Upper lobe of left lung (tissue), 6 donors: ENCODE measurements around the gene RHBDL1. TPM values are rescaled to one million over a fixed set of nuclear protein-coding genes. Genes with fewer than 3 reads are reported as not detected.
"Not testable (repeated sequence)": the region's sequence is repeated elsewhere in the genome, so short reads cannot be mapped to it uniquely, and the experiment has no call there.

Experiments used
- ATAC-seq, 2 donors: fragments of 200-7000 bp; cut with Tn5 transposase; one replicate each; pipeline ENCODE4 v1.9.1; 2022; ENCODE audit warnings: mild to moderate bottlenecking in 2 of 2, moderate library complexity in 2 of 2; ENCODE audit not compliant: low FRiP score in 2 of 2
- DNase-seq, 2 donors: peaks; one replicate each; pipeline ENCODE4 v3.0.0-alpha.2; 2019 to 2020
- H3K27ac ChIP-seq, 4 donors: fragments of 200-600 bp; sonication (generic); one replicate each; pipeline ENCODE4 v1.5.1; 2016 to 2019
- H3K27me3 ChIP-seq, 4 donors: fragments of 200-600 bp; sonication (generic); one replicate each; pipeline ENCODE4 v1.5.1; 2017 to 2019
- H3K36me3 ChIP-seq, 4 donors: fragments of 200-600 bp; sonication (generic); one replicate each; pipeline ENCODE4 v1.5.1; 2016 to 2019
- H3K4me1 ChIP-seq, 4 donors: fragments of 200-600 bp; sonication (generic); one replicate each; pipeline ENCODE4 v1.5.1; 2018 to 2019
- H3K4me3 ChIP-seq, 4 donors: fragments of 200-600 bp; sonication (generic); one replicate each; pipeline ENCODE4 v1.5.1; 2017 to 2019; ENCODE audit warnings: mild to moderate bottlenecking in 2 of 4, moderate library complexity in 1 of 4
- H3K9me3 ChIP-seq, 4 donors: fragments of 200-600 bp; sonication (generic); one replicate each; pipeline ENCODE4 v1.5.1; 2018 to 2019
- EP300 ChIP-seq, 4 donors: sonication (generic); formaldehyde crosslinking; IDR thresholded peaks; one replicate each; pipeline ENCODE4 v1.5.1; 2017; ENCODE audit warnings: antibody characterized with exemption in 4 of 4, control low read depth in 2 of 4
- POLR2A ChIP-seq, 4 donors: fragments of 450-650 bp; IDR thresholded peaks; one replicate each; pipeline ENCODE4 v1.5.1; 2016 to 2017; ENCODE audit warnings: antibody characterized with exemption in 4 of 4, mild to moderate bottlenecking in 2 of 4
- POLR2AphosphoS5 ChIP-seq, 2 donors: sonication (generic); formaldehyde crosslinking; IDR thresholded peaks; one replicate each; pipeline ENCODE4 v1.5.1; 2017; ENCODE audit warnings: antibody characterized with exemption in 2 of 2
- WGBS, 2 donors: methylation state at CpG; one replicate each; pipeline ENCODE4 v1.1.5; 2017 to 2018; 5-methylcytosine and 5-hydroxymethylcytosine counted together
- total RNA-seq, 6 donors: library from RNA; depleted of rRNA in 4 of 6; stranded (reverse); fragments of >200 nt in 4 of 6; gene quantifications; one replicate each; pipeline versions ENCODE4 v1.1.0 to v1.2.1, GENCODE V29; 2016 to 2021
- TF ChIP-seq, protein P1 (sequence below), 6 experiments: fragments of 450-650 bp in 4 of 6; fragments of 200-600 bp in 2 of 6; sonication (generic) in 2 of 6; IDR thresholded peaks; one replicate each; pipeline ENCODE4 v1.5.1; 2016 to 2019; ENCODE audit warnings: antibody characterized with exemption in 6 of 6
- donor health status: DM: no; HTN: no; CAD: no; lungs with moderate emphysema.
- donor health status: DM: no; HTN: yes; CAD: no; lungs with severe emphysema.

Gene RHBDL1
- total RNA-seq, 6 donors from 2014 or later, result 0.59 to 2.1 (median 0.76) TPM; not detected in 1

DNA sequence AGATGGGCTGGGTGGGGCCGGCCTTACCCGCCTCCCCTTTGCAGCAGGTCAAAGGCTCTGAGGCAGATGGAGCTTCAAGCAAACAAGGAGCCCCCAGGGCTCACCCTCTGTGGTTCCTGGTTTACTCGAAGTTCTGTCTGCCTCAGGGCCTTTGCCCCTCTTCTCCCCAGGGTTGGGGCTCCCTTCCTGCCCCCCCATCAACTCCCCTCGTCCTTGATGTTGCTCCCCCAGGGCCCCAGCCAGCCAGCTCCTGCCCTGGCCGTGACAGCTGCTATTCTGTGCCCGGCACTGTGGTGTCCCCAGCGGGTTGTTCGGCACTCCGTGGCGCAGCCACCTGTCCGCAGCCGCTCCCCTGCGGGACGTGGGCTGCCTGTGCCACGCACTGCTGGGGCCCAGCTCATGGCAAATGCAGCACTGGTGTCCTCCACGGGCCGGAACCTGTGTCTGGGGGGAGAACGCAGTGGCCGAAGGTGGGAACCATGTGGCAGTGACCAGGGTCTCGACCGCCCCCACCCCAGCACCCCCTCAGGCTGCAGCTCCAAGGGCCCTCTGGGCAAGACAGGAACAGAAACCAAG is 35.1 kb downstream of the RHBDL1 start:
- peaks cover 5 to 48% (median 24%) of the 10 kb centered on the region in 4 donors for H3K27me3 ChIP-seq
- H3K36me3 ChIP-seq, result no peaks in the 10 kb centered on the region
- ATAC-seq, result no peak
- DNase-seq, result peak in 1 of 2 donors; percentile 77
- no peak overlapping the region for H3K27ac ChIP-seq
- H3K4me3 ChIP-seq, result no peak overlapping the region
- no peaks in the 10 kb centered on the region for H3K9me3 ChIP-seq
- H3K4me1 ChIP-seq, result peaks cover 13 to 30% (median 17%) of the 10 kb centered on the region in 4 donors
- WGBS, 2 donors, result 79% methylated on average over 20 of the region's 21 CpGs; no CpG with 5 or more reads in 1 of the 2 donors
- TF ChIP-seq, protein P1, sequence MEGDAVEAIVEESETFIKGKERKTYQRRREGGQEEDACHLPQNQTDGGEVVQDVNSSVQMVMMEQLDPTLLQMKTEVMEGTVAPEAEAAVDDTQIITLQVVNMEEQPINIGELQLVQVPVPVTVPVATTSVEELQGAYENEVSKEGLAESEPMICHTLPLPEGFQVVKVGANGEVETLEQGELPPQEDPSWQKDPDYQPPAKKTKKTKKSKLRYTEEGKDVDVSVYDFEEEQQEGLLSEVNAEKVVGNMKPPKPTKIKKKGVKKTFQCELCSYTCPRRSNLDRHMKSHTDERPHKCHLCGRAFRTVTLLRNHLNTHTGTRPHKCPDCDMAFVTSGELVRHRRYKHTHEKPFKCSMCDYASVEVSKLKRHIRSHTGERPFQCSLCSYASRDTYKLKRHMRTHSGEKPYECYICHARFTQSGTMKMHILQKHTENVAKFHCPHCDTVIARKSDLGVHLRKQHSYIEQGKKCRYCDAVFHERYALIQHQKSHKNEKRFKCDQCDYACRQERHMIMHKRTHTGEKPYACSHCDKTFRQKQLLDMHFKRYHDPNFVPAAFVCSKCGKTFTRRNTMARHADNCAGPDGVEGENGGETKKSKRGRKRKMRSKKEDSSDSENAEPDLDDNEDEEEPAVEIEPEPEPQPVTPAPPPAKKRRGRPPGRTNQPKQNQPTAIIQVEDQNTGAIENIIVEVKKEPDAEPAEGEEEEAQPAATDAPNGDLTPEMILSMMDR (IDR thresholded peaks at IDR 0.05), result no peak
- TF ChIP-seq POLR2AphosphoS5 (IDR thresholded peaks at IDR 0.05), result no peak
- TF ChIP-seq POLR2A (IDR thresholded peaks at IDR 0.05), result no peak
- no peak for TF ChIP-seq EP300 (IDR thresholded peaks at IDR 0.05)

DNA sequence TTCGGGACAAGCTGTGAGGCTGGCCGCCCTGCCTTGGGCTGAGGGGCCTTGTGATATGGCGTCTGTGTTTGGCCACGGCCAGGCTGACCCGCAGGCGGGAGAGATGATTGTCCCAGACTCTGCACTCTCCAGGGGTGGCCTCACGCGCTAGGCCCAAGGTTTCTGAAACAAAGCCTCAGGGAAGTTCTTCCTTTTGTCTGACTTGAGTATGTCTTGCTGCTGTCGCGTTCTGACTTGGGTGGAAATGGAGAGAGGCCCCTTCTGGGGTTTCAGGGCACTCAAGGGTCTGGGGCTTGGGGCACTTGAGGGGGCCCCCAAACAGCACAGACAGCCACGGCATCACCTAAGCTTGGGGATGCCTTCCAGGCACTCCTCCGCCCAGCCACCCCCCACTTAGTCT is 35.6 kb downstream of the RHBDL1 start:
- no peak for DNase-seq
- no peak for TF ChIP-seq POLR2A (IDR thresholded peaks at IDR 0.05)
- TF ChIP-seq EP300 (IDR thresholded peaks at IDR 0.05), result no peak
- TF ChIP-seq, protein P1 (IDR thresholded peaks at IDR 0.05), result no peak
- no peak for TF ChIP-seq POLR2AphosphoS5 (IDR thresholded peaks at IDR 0.05)
- H3K27ac ChIP-seq, result no peak overlapping the region

DNA sequence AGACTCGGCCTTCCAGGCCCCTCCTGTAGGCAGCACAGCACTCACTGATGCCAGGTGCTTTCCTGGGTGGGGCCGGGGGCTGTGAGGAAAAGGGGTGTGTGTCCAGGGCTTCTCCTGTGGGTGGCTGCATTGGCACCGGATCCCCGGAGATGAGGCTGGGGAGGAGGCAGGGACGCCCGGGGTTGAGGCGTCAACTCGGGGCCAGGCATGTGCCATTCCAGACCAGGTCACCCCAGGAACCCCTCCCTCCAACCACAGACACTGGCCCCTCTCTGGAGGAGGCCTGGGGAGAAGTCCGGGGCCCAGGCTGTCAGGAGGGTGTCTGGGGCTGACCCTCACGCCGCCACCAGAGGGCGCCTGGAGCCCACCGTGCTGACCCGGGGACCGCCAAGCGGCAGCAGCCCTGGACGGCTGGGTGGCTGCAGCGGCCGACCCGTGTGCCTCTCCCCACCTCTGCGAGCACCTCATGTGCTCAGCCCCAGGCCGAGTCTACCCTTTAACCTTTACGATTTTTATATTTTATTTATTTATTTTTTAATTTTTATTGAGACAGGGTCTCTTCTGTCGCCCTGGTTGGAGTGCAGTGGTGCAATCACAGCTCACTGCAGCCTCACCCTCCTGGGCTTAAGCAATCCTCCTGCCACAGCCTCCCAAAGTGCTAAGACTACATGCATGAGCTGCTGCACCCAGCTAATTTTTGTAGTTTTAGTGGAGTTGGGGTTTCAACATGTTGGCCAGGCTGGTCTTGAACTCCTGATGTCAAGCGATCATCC is 36.3 kb downstream of the RHBDL1 start:
- ATAC-seq, result peak; percentile 79 to 82
- H3K27me3 ChIP-seq, result peaks cover 2 to 46% (median 16%) of the 10 kb centered on the region in 4 donors
- H3K4me3 ChIP-seq, result no peak overlapping the region
- H3K27ac ChIP-seq, result no peak overlapping the region
- TF ChIP-seq, protein P1 (IDR thresholded peaks at IDR 0.05), result peak; percentile 93 to 98 (median 96)
- TF ChIP-seq POLR2A (IDR thresholded peaks at IDR 0.05), result no peak
- peak; percentile 75 to 97 for DNase-seq
- H3K9me3 ChIP-seq, result no peaks in the 10 kb centered on the region
- WGBS, 2 donors, result 10 to 16% methylated on average over 16 to 22 of the region's 25 CpGs
- no peaks in the 10 kb centered on the region for H3K36me3 ChIP-seq
- peaks cover 18 to 30% (median 26%) of the 10 kb centered on the region in 4 donors for H3K4me1 ChIP-seq

More for the DNA sequence above, 35.6 kb downstream of the RHBDL1 start:
- WGBS, 2 donors, result 61 to 88% methylated on average over 5 to 9 of the region's 12 CpGs
- peaks cover 15 to 31% (median 21%) of the 10 kb centered on the region in 4 donors for H3K4me1 ChIP-seq
- no peaks in the 10 kb centered on the region for H3K9me3 ChIP-seq
- no peak overlapping the region for H3K4me3 ChIP-seq
- peaks cover 4 to 46% (median 22%) of the 10 kb centered on the region in 4 donors for H3K27me3 ChIP-seq
- ATAC-seq, result no peak
- H3K36me3 ChIP-seq, result no peaks in the 10 kb centered on the region

DNA sequence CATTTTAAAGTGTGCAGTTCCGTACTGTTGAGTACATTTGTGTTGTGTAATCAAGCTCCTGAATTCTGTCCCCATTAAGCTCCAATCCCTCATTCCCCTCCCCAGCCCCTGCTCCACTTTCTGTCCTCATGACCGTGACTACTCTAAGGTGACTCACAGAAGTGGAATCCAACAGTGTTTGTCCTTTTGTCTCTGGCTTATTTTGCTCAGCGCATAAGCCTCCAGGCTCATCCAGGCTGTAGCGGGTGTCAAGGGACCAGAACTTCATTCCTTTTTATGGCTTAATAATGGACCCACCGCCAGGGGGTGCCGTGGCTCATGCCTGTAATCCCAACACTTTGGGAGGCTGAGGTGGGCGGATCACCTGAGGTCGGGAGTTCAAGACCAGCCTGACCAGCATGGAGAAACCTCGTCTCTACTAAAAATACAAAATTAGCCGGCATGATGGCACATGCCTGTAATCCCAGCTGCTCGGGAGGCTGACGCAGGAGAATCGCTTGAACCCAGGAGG is 37.3 kb downstream of the RHBDL1 start:
- H3K36me3 ChIP-seq, DNase-seq, H3K4me3 ChIP-seq, H3K27ac ChIP-seq, H3K9me3 ChIP-seq: not testable (repeated sequence)
- peak in 1 of 2 donors; percentile 1 for ATAC-seq
- TF ChIP-seq, protein P1 (IDR thresholded peaks at IDR 0.05), result peak; percentile 15 to 37 (median 32)
- Histone ChIP-seq H3K4me1 (peaks cover 18 to 34% (median 26%) of the 10 kb centered on the region in 4 donors), H3K27me3 (peaks cover 2 to 40% (median 11%) of the 10 kb centered on the region in 4 donors)
- 52 to 57% methylated on average over 12 to 13 of the region's 13 CpGs for WGBS, 2 donors
